ENCODE data around the gene SRD5A3. TPM values are rescaled to one million over a fixed set of nuclear protein-coding genes. Genes with fewer than 3 reads are reported as not detected.

SRD5A3 gene
- total and polyA plus RNA-seq, 9 of the 15 experiments (the other 6 are each of a cell fraction or from before 2014, with no cell fraction given) = 2.5 to 37.0 (median 13.3) TPM

DNA sequence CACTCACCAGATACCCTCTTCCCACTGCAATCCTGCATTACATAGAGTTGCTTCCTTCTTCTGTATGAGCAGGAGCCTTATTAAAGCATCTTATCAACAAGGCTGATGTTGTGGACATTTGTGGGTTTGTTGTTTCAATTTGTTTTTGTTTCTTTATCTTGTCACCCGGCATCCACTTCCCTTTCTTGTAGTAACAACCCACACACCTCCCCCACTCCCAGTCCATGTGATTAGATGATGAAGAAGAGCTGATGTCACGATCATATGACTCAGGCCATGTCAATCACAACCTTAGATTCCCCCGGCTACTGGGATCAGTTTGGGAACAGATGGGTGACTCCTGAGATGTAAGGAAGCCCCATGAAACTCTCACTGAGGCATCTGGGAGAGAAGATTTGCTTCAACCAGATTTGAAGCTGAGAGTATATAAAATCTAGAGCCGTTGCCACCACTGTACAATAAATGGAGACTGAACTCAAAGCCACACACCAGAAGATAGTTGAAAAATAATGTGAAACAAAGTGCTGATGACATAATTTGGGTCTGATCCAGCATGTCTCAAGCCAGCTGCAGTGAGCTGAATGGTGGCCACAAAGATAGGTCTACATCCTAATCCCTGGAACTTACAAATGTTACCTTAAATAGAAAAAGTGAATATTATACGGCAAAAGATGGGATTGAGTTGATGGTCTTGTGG, 34.1 kb upstream of the SRD5A3 start (continued):
- TF ChIP-seq, protein P1, sequence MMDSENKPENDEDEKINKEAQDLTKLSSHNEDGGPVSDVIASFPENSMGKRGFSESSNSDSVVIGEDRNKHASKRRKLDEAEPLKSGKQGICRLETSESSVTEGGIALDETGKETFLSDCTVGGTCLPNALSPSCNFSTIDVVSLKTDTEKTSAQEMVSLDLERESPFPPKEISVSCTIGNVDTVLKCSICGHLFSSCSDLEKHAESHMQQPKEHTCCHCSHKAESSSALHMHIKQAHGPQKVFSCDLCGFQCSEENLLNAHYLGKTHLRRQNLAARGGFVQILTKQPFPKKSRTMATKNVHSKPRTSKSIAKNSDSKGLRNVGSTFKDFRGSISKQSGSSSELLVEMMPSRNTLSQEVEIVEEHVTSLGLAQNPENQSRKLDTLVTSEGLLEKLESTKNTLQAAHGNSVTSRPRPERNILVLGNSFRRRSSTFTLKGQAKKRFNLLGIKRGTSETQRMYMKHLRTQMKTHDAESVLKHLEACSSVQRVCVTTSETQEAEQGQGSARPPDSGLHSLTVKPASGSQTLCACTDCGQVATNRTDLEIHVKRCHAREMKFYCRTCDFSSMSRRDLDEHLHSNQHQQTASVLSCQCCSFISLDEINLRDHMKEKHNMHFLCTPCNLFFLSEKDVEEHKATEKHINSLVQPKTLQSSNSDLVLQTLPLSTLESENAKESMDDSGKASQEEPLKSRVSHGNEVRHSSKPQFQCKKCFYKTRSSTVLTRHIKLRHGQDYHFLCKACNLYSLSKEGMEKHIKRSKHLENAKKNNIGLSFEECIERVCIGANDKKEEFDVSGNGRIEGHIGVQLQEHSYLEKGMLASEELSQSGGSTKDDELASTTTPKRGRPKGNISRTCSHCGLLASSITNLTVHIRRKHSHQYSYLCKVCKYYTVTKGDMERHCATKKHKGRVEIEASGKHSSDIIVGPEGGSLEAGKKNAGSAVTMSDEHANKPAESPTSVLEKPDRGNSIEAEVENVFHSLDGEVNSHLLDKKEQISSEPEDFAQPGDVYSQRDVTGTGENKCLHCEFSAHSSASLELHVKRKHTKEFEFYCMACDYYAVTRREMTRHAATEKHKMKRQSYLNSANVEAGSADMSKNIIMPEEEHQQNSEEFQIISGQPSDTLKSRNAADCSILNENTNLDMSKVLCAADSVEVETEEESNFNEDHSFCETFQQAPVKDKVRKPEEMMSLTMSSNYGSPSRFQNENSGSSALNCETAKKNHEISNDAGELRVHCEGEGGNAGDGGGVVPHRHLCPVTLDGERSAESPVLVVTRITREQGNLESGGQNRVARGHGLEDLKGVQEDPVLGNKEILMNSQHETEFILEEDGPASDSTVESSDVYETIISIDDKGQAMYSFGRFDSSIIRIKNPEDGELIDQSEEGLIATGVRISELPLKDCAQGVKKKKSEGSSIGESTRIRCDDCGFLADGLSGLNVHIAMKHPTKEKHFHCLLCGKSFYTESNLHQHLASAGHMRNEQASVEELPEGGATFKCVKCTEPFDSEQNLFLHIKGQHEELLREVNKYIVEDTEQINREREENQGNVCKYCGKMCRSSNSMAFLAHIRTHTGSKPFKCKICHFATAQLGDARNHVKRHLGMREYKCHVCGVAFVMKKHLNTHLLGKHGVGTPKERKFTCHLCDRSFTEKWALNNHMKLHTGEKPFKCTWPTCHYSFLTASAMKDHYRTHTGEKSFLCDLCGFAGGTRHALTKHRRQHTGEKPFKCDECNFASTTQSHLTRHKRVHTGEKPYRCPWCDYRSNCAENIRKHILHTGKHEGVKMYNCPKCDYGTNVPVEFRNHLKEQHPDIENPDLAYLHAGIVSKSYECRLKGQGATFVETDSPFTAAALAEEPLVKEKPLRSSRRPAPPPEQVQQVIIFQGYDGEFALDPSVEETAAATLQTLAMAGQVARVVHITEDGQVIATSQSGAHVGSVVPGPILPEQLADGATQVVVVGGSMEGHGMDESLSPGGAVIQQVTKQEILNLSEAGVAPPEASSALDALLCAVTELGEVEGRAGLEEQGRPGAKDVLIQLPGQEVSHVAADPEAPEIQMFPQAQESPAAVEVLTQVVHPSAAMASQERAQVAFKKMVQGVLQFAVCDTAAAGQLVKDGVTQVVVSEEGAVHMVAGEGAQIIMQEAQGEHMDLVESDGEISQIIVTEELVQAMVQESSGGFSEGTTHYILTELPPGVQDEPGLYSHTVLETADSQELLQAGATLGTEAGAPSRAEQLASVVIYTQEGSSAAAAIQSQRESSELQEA (IDR thresholded peaks at IDR 0.05; ENCODE audit: low read depth) = no peak
- TF ChIP-seq MYBL2 (IDR thresholded peaks at IDR 0.05; ENCODE audit: low read depth) = no peak
- TF ChIP-seq MYBL2 (CRISPR knock-in tag; IDR thresholded peaks at IDR 0.05; ENCODE audit: borderline replicate concordance) = no peak
- TF ChIP-seq GABPB2 (CRISPR knock-in tag; conservative IDR thresholded peaks at IDR 0.05) = no peak
- no peak for TF ChIP-seq KLF16 (IDR thresholded peaks at IDR 0.05)
- no peak for TF ChIP-seq NCOA4 (IDR thresholded peaks at IDR 0.05; ENCODE audit: partially characterized antibody)
- TF ChIP-seq HMG20A (CRISPR knock-in tag; conservative IDR thresholded peaks at IDR 0.05) = no peak
- TF ChIP-seq ZNF79 (CRISPR knock-in tag; IDR thresholded peaks at IDR 0.05; ENCODE audit: low read depth) = no peak
- no peak for TF ChIP-seq TCF7 (IDR thresholded peaks at IDR 0.05; ENCODE audit: borderline replicate concordance)
- TF ChIP-seq, protein P2, sequence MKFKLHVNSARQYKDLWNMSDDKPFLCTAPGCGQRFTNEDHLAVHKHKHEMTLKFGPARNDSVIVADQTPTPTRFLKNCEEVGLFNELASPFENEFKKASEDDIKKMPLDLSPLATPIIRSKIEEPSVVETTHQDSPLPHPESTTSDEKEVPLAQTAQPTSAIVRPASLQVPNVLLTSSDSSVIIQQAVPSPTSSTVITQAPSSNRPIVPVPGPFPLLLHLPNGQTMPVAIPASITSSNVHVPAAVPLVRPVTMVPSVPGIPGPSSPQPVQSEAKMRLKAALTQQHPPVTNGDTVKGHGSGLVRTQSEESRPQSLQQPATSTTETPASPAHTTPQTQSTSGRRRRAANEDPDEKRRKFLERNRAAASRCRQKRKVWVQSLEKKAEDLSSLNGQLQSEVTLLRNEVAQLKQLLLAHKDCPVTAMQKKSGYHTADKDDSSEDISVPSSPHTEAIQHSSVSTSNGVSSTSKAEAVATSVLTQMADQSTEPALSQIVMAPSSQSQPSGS (CRISPR knock-in tag; IDR thresholded peaks at IDR 0.05) = no peak
- TF ChIP-seq, protein P3, sequence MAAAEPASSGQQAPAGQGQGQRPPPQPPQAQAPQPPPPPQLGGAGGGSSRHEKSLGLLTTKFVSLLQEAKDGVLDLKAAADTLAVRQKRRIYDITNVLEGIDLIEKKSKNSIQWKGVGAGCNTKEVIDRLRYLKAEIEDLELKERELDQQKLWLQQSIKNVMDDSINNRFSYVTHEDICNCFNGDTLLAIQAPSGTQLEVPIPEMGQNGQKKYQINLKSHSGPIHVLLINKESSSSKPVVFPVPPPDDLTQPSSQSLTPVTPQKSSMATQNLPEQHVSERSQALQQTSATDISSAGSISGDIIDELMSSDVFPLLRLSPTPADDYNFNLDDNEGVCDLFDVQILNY (CRISPR knock-in tag; IDR thresholded peaks at IDR 0.05) = no peak
- TF ChIP-seq, protein P4, sequence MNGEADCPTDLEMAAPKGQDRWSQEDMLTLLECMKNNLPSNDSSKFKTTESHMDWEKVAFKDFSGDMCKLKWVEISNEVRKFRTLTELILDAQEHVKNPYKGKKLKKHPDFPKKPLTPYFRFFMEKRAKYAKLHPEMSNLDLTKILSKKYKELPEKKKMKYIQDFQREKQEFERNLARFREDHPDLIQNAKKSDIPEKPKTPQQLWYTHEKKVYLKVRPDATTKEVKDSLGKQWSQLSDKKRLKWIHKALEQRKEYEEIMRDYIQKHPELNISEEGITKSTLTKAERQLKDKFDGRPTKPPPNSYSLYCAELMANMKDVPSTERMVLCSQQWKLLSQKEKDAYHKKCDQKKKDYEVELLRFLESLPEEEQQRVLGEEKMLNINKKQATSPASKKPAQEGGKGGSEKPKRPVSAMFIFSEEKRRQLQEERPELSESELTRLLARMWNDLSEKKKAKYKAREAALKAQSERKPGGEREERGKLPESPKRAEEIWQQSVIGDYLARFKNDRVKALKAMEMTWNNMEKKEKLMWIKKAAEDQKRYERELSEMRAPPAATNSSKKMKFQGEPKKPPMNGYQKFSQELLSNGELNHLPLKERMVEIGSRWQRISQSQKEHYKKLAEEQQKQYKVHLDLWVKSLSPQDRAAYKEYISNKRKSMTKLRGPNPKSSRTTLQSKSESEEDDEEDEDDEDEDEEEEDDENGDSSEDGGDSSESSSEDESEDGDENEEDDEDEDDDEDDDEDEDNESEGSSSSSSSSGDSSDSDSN (IDR thresholded peaks at IDR 0.05; ENCODE audit: borderline replicate concordance in 1 of 2, low read depth in 2 of 2, low read length in 2 of 2) = no peak
- no peak for TF ChIP-seq NFYB (IDR thresholded peaks at IDR 0.05; ENCODE audit: extremely low read depth, insufficient read length)
